BLaER1 (cell line): ENCODE measurements around the gene CHSY3.
A peak's percentile ranks its signal among the peaks of the same experiment; 100 is the strongest.

ENCODE experiments used
- H3K27ac ChIP-seq: shearing (Covaris generic); formaldehyde crosslinking; 2 replicates; pipeline ENCODE4 v1.8.1; 2022
- H3K27me3 ChIP-seq: shearing (Covaris generic); formaldehyde crosslinking; 2 replicates; pipeline ENCODE4 v1.8.1; 2022
- H3K36me3 ChIP-seq: shearing (Covaris generic); formaldehyde crosslinking; 2 replicates; pipeline ENCODE4 v1.8.1; 2022
- H3K4me1 ChIP-seq: shearing (Covaris generic); formaldehyde crosslinking; 2 replicates; pipeline ENCODE4 v1.8.1; 2022
- H3K4me2 ChIP-seq: shearing (Covaris generic); formaldehyde crosslinking; 2 replicates; pipeline ENCODE4 v1.8.1; 2022
- H3K4me3 ChIP-seq: shearing (Covaris generic); formaldehyde crosslinking; 2 replicates; pipeline ENCODE4 v1.8.1; 2022
- H3K9ac ChIP-seq: shearing (Covaris generic); formaldehyde crosslinking; 2 replicates; pipeline ENCODE4 v1.8.1; 2022
- H3K9me3 ChIP-seq: shearing (Covaris generic); formaldehyde crosslinking; 2 replicates; pipeline ENCODE4 v1.8.1; 2022
- H4K20me1 ChIP-seq: shearing (Covaris generic); formaldehyde crosslinking; 2 replicates; pipeline ENCODE4 v1.8.1; 2022
- Cebpa-rat ChIP-seq: shearing (Covaris generic); IDR thresholded peaks from 2 replicates; pipeline ENCODE4 v1.8.1; 2022

CHSY3 gene

DNA sequence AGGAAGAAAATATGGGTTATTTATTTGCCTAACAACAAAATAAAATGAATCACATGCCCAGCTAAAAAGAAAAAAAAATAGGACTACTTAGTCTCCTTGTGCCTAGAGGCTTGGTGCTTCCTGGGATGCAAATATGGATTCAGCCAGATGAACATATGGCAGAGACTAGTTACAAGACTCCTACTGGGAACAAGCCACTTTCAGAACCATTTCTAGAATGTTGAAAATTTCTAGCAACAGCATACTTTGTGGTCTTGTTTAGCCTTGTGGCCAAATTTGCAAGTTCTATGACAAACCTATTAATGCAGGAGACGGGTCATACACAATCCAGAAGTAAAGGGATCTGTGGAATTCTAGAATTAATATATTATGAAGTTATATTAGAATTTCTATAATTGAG lies 198.7 kb downstream of the CHSY3 start:
- no peak overlapping the region for H3K27ac ChIP-seq
- H3K9ac ChIP-seq = no peak overlapping the region
- no peak overlapping the region for H3K4me3 ChIP-seq
- H3K9me3 ChIP-seq = no peaks in the 10 kb centered on the region
- no peak for TF ChIP-seq Cebpa-rat
- no peaks in the 10 kb centered on the region for H3K4me1 ChIP-seq
- no peaks in the 10 kb centered on the region for H3K36me3 ChIP-seq
- no peaks in the 10 kb centered on the region for H4K20me1 ChIP-seq
- no peak overlapping the region for H3K4me2 ChIP-seq
- no peaks in the 10 kb centered on the region for H3K27me3 ChIP-seq

DNA sequence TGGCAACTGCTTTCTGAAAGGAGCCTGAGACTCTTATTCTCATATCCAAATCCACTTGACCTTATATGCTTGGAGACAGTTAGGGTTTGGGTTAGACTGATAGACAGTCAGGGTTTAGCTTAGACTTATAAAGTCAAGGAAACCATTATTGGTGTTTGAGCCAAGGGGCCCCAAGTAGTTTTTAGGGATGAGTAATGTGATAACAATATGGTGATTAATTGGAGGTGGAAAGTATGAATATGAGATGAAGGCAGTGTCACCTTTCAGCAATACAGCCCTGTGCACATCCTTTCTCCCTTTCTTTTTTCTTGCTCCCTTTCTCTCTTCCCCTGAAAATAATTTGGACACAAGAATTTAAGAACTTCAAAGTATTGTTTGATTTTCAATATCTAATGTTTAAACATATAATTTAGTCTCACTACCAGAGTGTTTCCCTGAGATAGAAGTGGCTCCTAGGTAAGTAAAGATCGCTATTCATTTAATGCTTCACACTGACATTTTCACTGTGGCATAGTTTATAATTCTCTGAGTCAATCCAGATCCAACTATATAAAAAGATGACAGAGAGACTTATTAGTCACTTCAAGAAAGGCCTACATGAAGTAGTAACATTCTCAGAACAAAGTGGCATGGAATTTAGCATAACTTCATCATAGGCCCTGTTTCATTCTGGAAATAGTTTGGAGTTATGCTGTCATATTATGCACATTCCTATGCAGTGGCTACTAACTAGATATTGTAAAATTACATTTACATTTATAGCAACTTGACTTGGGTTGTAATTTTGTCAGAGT lies 200.8 kb downstream of the CHSY3 start:
- H4K20me1 ChIP-seq = no peaks in the 10 kb centered on the region
- H3K4me2 ChIP-seq = no peak overlapping the region
- no peak overlapping the region for H3K4me3 ChIP-seq
- H3K9ac ChIP-seq = no peak overlapping the region
- TF ChIP-seq Cebpa-rat = no peak
- H3K4me1 ChIP-seq = no peaks in the 10 kb centered on the region
- H3K36me3 ChIP-seq = no peaks in the 10 kb centered on the region
- H3K27me3 ChIP-seq = no peaks in the 10 kb centered on the region
- H3K27ac ChIP-seq = no peak overlapping the region
- H3K9me3 ChIP-seq = no peaks in the 10 kb centered on the region

DNA sequence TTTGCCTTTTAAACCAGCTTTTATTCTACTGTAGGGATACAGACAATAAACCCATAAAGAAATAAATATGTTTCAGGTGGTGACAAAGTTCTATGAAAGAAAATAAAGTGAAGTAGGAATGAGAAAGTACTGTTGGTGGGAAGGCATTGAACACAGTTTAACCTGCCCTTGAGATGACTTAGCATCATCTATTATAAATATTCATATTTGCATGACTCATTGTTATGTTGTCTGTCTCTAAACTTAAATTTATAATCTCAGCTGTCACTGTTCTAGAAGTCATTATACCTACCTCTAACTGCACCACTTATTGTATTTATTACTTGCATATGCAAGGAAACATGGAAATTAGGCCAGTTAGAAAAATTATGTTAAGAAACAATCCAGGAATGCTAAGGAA lies 202.2 kb downstream of the CHSY3 start:
- no peak for TF ChIP-seq Cebpa-rat
- H4K20me1 ChIP-seq = no peaks in the 10 kb centered on the region
- H3K4me1 ChIP-seq = peaks cover 3% of the 10 kb centered on the region
- H3K4me2 ChIP-seq = no peak overlapping the region
- H3K36me3 ChIP-seq = no peaks in the 10 kb centered on the region
- no peaks in the 10 kb centered on the region for H3K9me3 ChIP-seq
- H3K4me3 ChIP-seq = no peak overlapping the region
- H3K27ac ChIP-seq = no peak overlapping the region
- no peaks in the 10 kb centered on the region for H3K27me3 ChIP-seq
- no peak overlapping the region for H3K9ac ChIP-seq

DNA sequence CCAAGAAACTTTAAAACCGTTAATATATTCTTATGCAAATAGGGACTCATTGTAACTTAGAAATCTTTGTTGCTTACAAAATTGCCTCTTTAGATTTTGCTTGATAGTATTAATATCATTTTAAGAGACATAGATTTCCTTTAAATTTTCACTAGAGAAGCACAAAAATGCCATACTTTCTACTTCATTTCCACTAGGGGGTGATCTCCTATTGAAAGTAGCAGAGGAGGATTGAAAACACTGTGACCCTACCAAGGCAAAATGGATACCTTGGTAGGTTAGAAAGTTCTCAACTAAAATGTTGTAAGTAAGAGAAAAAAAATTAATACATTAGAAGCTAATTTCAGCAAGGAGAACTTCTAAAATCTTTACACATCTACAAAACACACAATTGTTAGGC lies 204.9 kb downstream of the CHSY3 start:
- no peak overlapping the region for H3K27ac ChIP-seq
- no peak overlapping the region for H3K4me2 ChIP-seq
- no peak for TF ChIP-seq Cebpa-rat
- peaks cover 16% of the 10 kb centered on the region for H3K4me1 ChIP-seq
- H4K20me1 ChIP-seq = no peaks in the 10 kb centered on the region
- H3K9ac ChIP-seq = no peak overlapping the region
- H3K9me3 ChIP-seq = no peaks in the 10 kb centered on the region
- no peak overlapping the region for H3K4me3 ChIP-seq
- no peaks in the 10 kb centered on the region for H3K36me3 ChIP-seq
- no peaks in the 10 kb centered on the region for H3K27me3 ChIP-seq

DNA sequence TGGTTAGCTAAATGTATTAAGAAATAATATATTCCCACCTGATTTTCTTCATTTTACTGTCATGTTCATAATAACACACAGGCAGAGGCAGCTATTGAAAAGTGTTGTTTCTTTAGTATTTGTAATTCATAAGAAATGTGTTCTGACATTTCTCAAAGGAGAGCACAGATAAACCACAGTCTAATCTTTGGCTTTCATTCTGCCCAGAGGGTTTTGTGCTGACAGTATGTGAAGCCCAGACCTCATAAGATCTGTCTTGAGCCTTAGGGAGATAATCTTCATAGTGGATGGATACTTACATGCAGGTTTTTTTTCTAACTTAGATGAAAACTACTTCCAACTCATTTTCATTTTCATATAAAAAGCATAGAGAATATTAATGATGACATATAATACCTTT lies 206.1 kb downstream of the CHSY3 start:
- no peak for TF ChIP-seq Cebpa-rat
- Histone ChIP-seq H3K9ac (no peak overlapping the region), H3K9me3 (no peaks in the 10 kb centered on the region), H3K27ac (no peak overlapping the region), H3K36me3 (no peaks in the 10 kb centered on the region), H3K27me3 (no peaks in the 10 kb centered on the region), H3K4me1 (peaks cover 16% of the 10 kb centered on the region), H3K4me3 (no peak overlapping the region), H3K4me2 (no peak overlapping the region), H4K20me1 (no peaks in the 10 kb centered on the region)

DNA sequence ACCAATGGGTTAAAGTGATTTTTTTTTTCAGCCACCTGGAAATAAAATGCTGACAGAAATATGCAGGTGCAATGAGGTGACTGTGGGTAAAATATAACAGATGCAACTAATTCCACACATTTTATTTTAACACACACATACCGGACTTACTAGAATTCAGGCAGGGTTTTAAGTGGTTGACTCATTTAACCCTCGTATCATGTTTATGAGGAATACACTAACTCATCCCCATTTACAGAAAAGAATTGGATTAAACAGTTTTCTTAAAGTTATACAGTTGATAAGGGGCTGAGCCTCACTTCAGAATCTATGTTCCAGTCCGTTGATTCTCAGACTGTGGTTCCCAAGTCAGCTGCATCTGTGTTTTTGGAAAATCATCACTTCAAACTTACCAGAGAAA lies 207.5 kb downstream of the CHSY3 start:
- H3K4me2 ChIP-seq = peak overlapping the region; percentile 52
- H4K20me1 ChIP-seq = no peaks in the 10 kb centered on the region
- H3K4me3 ChIP-seq = no peak overlapping the region
- no peak overlapping the region for H3K9ac ChIP-seq
- peaks cover 16% of the 10 kb centered on the region for H3K4me1 ChIP-seq
- H3K9me3 ChIP-seq = no peaks in the 10 kb centered on the region
- H3K27me3 ChIP-seq = no peaks in the 10 kb centered on the region
- H3K36me3 ChIP-seq = no peaks in the 10 kb centered on the region
- no peak for TF ChIP-seq Cebpa-rat
- no peak overlapping the region for H3K27ac ChIP-seq

DNA sequence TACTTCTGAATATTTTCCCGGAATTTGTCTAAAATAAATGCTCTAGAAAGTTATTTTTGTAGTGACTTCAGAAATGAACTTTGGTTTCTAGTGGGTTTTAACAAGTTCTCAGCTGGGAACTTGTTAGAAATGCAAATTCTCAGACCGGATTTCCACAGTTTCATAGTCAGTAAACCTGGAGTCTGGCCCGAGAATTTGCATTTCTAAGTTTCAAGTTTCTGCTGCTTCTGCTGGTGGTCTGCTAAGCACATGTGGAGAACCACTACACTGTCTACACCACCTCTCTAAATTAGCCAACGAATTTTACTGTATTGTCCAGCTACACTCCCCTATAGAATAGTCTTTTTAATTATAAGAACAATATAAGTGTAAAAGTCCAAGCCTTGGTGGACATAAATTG lies 208.0 kb downstream of the CHSY3 start:
- H3K4me2 ChIP-seq = peak overlapping the region; percentile 52
- no peak for TF ChIP-seq Cebpa-rat

DNA sequence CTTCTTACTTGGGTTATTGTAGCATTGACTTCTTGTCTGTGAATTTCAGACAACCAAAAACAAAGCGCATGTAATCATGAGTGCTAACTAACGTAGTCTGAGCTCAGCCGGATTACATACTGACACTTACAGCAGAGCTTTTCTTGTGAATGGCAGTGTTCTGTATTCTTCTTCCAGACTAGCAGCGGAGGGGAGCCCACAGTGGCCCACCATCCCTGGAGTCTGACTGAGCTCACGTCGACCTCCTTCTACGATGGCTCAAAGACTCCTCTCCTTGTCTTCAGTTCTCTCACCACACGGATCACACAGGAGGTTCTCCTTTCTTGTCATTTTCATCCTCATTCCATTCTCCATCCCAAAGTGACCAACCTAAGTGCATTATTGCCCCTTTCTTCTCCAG lies 211.4 kb downstream of the CHSY3 start:
- Histone ChIP-seq H3K4me1 (peaks cover 16% of the 10 kb centered on the region), H4K20me1 (no peaks in the 10 kb centered on the region), H3K9me3 (no peaks in the 10 kb centered on the region), H3K27me3 (no peaks in the 10 kb centered on the region), H3K27ac (no peak overlapping the region), H3K4me3 (no peak overlapping the region), H3K36me3 (no peaks in the 10 kb centered on the region), H3K9ac (no peak overlapping the region), H3K4me2 (no peak overlapping the region)
- no peak for TF ChIP-seq Cebpa-rat

More for the DNA sequence above, 208.0 kb downstream of the CHSY3 start:
- no peaks in the 10 kb centered on the region for H3K36me3 ChIP-seq
- H3K4me3 ChIP-seq = no peak overlapping the region
- H3K27ac ChIP-seq = 0 out of 2 replicates have a peak overlapping the region, but pooled peaks have one; percentile 4
- no peak overlapping the region for H3K9ac ChIP-seq
- H3K27me3 ChIP-seq = no peaks in the 10 kb centered on the region
- H4K20me1 ChIP-seq = no peaks in the 10 kb centered on the region
- H3K4me1 ChIP-seq = peaks cover 16% of the 10 kb centered on the region
- no peaks in the 10 kb centered on the region for H3K9me3 ChIP-seq

DNA sequence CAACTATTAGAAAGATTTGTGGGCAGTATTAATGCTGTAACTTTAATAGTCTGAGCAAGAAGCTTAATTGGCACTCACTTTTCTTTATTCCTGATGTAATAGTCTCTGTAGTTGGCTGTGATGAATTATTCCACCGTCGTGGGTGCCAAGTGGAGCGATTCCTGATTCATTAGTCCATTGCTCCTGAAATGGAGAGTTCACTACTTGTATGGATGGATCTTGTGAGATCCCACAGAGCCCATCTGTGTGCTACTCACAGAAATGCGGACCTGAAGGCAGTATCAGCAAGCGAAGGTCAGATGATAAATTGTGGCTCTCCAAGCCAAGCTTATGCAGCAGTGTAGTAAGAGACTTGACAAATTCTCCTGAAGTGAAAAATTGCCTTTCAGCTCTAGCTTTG lies 212.2 kb downstream of the CHSY3 start:
- H3K4me1 ChIP-seq = peaks cover 14% of the 10 kb centered on the region
- H3K27me3 ChIP-seq = no peaks in the 10 kb centered on the region
- no peak overlapping the region for H3K4me3 ChIP-seq
- H4K20me1 ChIP-seq = no peaks in the 10 kb centered on the region
- H3K4me2 ChIP-seq = no peak overlapping the region
- no peak overlapping the region for H3K9ac ChIP-seq
- no peak for TF ChIP-seq Cebpa-rat
- no peak overlapping the region for H3K27ac ChIP-seq
- H3K36me3 ChIP-seq = no peaks in the 10 kb centered on the region
- H3K9me3 ChIP-seq = no peaks in the 10 kb centered on the region

DNA sequence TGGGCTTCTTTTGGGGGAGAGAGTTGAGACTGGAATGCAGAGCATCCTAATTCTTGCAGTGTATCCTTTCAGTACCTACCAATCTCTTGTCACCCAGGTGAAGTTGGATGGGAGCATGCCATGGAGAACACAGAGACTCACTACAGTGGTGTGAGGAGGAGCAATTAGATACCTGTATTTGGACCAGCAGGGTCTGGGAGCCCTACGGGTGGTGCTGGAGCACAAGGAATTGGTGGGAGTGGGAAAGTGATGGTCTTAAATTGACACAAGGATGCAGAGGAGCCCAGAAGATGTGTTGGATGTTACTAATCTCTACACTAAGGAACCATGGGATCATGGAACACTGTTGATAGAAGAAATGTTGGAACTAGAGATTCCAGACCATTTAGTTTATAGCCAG lies 212.7 kb downstream of the CHSY3 start:
- Histone ChIP-seq H3K9me3 (no peaks in the 10 kb centered on the region), H3K27me3 (no peaks in the 10 kb centered on the region), H3K27ac (no peak overlapping the region), H3K4me3 (no peak overlapping the region), H3K9ac (no peak overlapping the region), H4K20me1 (no peaks in the 10 kb centered on the region), H3K4me2 (no peak overlapping the region), H3K36me3 (no peaks in the 10 kb centered on the region), H3K4me1 (peaks cover 9% of the 10 kb centered on the region)
- TF ChIP-seq Cebpa-rat = no peak

DNA sequence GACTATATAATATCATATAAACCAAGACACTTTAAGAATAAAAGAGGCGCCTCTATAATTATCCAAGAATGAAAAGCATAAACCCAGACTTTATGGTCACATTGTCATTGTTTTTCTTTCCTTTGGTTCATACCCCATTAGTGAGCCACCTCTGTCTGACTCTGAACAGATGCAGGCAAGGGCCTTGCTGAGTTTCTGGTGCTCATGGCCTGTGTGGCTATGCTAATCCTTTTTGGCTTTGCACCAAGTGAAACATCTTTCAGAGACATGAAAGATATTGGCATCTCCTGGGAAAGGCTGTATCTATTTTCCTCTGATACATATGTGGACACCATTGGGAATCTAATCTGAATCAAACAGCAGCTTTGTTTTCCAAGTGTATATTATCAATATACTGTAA lies 222.5 kb downstream of the CHSY3 start:
- H4K20me1 ChIP-seq = no peaks in the 10 kb centered on the region
- H3K9ac ChIP-seq = no peak overlapping the region
- no peak overlapping the region for H3K27ac ChIP-seq
- H3K4me2 ChIP-seq = no peak overlapping the region
- H3K9me3 ChIP-seq = no peaks in the 10 kb centered on the region
- no peaks in the 10 kb centered on the region for H3K27me3 ChIP-seq
- H3K4me1 ChIP-seq = no peaks in the 10 kb centered on the region
- H3K36me3 ChIP-seq = no peaks in the 10 kb centered on the region
- no peak overlapping the region for H3K4me3 ChIP-seq
- no peak for TF ChIP-seq Cebpa-rat
